GM21515 (cell line): ENCODE data around the gene KDM3B.
A peak's percentile ranks its signal among the peaks of the same experiment; 100 is the strongest.
"Not testable (repeated sequence)": the region's sequence is repeated elsewhere in the genome, so short reads cannot be mapped to it uniquely, and the experiment has no call there.

ENCODE experiments used
- ATAC-seq: cut with Tn5 transposase; IDR thresholded peaks from one replicate; pipeline ENCODE4 v1.9.1; 2021; ENCODE audit not compliant: unreplicated experiment

The KDM3B gene, protein sequence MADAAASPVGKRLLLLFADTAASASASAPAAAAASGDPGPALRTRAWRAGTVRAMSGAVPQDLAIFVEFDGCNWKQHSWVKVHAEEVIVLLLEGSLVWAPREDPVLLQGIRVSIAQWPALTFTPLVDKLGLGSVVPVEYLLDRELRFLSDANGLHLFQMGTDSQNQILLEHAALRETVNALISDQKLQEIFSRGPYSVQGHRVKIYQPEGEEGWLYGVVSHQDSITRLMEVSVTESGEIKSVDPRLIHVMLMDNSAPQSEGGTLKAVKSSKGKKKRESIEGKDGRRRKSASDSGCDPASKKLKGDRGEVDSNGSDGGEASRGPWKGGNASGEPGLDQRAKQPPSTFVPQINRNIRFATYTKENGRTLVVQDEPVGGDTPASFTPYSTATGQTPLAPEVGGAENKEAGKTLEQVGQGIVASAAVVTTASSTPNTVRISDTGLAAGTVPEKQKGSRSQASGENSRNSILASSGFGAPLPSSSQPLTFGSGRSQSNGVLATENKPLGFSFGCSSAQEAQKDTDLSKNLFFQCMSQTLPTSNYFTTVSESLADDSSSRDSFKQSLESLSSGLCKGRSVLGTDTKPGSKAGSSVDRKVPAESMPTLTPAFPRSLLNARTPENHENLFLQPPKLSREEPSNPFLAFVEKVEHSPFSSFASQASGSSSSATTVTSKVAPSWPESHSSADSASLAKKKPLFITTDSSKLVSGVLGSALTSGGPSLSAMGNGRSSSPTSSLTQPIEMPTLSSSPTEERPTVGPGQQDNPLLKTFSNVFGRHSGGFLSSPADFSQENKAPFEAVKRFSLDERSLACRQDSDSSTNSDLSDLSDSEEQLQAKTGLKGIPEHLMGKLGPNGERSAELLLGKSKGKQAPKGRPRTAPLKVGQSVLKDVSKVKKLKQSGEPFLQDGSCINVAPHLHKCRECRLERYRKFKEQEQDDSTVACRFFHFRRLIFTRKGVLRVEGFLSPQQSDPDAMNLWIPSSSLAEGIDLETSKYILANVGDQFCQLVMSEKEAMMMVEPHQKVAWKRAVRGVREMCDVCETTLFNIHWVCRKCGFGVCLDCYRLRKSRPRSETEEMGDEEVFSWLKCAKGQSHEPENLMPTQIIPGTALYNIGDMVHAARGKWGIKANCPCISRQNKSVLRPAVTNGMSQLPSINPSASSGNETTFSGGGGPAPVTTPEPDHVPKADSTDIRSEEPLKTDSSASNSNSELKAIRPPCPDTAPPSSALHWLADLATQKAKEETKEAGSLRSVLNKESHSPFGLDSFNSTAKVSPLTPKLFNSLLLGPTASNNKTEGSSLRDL (N-terminal part only)

DNA sequence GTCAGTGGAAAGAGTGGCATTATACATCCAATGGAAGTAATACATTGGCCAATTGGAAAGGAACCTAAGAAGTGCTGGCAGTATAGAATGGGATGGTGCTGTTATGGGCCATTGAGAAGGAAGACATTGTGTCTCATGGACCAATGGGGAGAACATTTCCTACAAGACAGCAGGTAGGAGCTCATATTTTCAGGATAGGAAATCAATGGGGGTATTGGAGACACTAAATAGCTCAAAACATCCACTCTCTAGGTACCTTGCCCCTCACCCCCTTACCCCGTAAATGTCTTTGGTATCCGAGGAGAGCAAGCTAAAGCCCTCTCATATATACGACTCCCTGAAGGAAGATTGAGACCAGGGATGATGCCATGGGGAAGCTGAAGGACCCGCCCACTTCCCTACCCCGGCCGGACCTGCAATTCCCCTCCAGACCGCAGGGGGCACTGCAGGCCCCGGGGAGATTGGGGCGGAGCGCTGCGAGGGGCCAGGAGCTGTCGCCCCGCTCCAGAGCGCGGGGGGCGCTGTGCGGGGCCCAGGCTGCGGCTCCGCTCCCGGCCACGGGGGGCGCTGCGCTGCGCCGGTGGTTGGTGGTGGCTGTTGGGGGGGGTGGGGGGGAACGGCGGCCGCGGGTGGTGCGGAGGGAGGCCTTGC lies at the start of gene KDM3B:
Gene KDM3B (plus strand): TSS at position 615 of the 651 bp plus-strand sequence. CDS start 111 bp downstream, outside the sequence.
- ATAC-seq: peak; percentile 63

DNA sequence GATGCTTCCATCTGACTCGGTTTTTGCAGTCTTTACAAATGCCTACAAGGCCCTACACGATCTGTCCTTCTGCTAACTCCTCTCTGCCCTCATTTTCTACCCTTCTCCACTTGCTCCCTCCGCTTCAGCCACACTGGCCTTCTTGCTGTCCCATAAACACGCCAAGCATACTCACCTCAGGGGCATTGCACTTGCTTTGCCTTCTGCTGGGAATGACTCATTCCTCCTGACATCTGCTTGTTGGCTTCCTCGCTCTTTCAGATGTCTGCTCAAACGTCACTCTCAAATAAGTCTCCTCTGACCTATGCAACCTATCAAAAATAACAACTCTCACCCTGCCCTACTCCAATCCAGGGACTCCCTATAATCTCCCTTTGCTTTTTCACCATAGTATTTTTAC lies 49.1 kb upstream of the KDM3B start:
- no peak for ATAC-seq

DNA sequence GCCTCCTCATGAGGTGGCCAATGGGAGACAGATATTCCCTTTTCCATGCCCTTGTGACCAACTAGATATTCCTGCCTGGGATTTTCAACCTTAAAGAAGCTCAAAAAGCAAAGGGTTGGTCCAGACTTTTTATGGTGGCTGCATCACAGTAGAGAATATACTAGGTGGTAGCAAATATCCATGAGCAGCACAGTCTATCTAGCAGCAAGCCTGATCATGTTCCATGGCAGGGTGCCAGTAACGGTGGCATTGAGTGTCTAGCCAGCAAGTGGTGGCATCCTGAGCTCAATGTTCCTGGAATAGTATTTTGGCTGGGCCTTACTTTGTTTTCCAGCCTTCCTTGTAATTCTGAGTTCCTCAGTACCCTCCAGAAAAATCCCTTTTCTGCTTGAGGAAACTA lies 46.7 kb upstream of the KDM3B start:
- no peak for ATAC-seq

DNA sequence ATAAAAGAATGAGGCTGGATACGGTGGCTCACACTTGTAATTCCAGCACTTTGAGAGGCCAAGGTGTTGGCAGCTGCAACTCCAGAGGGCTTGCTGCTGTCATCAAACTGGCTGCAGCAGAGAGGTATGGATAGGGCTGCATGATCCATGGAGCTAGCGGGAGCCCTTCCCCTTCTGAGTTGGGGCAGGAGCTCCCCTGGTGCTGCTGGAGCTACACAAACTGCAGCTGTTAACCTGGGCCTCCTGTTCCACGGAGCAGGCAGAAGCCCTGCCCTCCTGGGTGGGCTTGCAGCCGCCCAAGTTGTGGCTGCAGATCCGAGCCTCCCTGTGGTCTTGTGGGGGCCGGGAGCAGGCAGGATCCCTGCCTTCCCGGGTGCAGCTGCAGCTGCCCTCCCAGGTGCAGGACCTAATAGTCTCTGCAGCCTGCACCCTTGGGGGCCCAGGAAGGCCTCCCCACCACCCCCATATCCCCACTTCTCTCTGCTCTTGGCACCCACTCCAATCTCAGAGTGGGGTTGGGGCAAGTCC lies 36.7 kb upstream of the KDM3B start:
- no peak for ATAC-seq

DNA sequence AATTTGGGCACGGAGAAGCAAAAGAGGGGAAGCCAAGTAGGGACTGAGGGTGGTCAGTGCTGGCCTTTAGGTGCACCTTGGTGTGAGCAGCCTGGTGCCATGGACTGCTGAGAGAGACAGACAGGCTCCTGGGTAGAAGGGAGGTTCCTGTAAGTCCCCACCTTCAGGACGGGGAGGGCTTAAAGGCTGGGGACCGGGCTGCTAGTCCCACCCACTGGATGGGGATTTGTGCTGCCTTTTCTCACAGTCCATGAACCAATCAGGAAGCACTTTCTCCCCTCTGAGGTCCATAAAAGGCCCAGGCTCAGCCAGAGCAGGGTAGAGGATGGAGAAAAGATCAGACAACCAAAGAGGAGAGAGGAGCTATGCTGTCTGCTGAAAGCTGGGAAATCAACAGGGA lies 36.1 kb upstream of the KDM3B start:
- ATAC-seq: no peak

DNA sequence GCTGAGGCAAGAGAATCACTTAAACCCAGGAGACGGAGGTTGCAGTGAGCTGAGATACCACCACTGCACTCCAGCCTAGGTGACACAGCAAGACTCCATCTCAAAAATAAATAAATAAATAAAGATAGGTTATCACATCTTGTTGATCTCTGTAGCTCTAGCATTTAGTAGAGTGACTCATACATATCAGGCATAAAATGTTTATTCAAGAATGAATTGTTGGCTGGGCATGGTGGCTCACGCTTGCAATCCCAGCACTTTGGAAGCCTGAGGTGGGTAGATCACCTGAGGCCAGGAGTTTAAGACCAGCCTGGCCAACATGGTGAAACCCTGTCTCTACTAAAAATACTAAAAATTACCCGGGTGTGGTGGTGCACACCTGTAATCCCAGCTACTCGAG lies 34.3 kb upstream of the KDM3B start:
- ATAC-seq: not testable (repeated sequence)

DNA sequence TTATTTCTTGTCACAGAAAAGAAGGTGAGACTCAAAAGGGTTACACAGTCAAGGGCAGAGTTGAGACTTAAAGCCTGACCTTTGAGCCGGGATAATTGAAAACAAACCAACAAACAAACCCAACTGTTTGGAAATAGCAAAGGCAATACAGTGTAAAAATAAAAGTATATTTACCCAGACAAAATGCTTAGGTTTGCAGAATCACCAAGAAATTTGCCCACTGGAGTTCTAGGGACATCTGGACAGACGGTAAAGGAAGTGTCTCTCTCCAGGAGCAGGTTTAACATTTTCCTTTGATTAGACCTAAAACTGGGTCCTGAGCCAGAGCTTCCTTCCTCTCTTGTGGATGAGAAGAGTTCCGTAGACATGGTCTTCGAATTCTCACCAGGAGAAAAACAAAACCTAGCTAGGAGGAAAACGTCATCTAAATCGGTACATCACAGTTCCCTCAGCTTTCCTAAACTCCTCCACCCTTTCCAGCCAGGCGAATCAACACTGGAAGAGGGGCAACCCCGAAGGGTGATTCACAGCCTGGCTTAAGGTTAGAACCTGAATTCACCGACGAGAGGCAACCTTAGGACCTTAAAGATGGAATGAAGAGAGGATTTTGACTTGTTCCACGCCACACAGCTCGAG lies 21.6 kb upstream of the KDM3B start:
- ATAC-seq: no peak

DNA sequence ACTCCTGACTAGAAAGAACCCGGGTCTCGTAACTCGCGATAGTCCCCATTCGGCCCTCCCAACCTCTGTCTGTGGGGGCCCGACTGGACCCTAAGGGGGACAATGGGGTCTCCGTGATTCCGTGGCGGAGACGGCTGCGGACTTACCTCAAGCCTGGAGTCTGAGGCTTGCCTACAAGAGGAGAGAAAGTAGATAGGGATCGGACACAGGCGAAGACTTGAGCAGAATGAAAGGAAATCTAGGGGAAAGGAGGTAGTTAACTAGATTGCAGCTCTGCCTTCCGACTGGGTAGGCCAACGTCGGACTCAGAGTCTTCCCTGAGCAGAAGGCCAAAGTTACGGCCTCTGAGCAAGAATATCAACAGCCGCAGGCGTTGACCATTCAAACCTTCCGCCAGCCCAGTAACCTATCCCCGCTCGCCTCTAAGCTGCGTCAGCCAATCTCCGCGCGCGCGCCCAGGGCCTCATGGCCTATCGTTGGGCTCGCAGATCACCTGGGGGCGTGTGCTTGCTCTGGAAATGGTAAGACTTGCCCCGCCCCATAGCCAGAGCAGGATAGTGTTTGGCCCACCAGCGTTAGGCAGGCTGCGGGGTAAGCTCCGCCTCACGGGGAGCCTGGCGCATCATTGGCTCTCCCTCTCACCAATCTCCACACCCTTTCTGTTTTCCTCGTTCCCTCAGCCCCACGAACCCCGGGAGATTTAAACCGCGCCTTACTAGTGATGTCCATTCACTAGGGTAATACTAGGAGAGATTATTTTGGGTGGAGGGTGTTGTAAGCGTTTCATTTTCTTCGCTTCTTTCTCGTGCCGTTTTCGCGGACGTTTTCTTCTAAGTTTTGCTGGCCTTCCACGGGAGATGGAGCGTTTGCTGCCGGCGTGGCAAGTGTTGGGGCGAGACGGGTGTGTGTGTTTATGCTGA lies 20.8 kb upstream of the KDM3B start, which contains the start of gene CDC25C:
Gene CDC25C (minus strand): TSS at position 356 of the 920 bp plus-strand sequence. CDS start 624 bp downstream, outside the sequence.
- ATAC-seq: peak; percentile 99

DNA sequence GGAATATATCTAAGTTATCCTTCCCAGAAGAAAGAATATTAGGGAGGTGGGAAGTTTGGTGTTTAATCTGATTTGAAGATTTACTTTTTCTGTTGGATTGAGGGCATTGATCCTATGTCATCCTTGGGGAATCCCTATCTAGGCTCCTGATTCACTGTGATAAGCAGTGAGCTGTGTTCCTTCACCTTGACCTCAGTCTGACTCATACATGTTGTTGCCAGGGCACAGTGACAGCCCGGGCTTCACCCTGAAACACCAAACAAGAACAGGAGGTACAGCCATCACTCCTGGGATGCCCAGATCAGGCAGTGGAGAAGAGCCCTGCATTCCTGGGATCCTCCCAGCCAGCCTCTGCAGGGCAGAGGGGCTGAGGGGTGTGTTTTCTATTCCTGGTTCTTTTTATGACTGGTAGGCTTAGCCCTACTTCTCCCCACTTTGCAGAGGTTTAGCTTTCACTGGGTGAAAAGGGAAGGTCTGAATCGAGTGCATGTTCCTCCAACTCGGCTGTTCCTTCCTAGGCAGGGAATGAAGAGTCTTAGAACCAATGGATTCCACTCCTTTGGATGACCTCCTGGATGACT lies 17.5 kb upstream of the KDM3B start:
- ATAC-seq: no peak

DNA sequence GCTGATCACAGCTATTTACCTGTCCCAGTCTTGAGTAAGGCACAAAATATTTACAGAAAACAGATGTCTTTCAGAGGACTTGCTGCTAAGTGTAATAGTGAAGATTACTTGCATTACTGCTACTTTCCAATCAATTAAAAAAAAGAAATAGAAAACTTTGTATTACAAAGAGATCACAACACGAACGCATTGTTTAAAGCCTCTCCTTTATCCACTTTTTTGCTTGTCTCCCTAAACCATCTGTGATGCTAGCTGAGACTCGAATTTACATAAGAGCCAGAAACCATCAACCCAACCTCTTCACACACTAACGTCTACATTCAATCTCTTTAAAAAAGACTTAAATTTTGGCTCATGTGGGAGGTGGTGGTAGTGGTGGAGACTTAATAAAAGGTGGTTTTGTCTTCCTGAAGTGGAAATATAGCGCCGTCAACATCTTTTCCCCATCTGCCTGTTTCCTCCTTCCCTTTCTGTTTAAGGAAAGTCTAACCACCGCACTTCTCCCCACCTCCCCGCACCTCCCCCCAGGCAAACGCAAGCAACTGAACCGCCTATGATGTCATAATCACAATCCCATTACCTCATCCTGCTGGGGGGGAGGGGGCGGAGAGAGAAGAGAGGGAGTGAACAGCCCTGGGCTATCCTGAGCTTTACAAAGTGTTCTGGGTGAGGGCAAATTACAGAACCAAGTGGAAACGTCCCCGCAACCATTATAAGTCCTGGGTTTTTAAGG lies 15.4 kb upstream of the KDM3B start:
- ATAC-seq: peak; percentile 27

DNA sequence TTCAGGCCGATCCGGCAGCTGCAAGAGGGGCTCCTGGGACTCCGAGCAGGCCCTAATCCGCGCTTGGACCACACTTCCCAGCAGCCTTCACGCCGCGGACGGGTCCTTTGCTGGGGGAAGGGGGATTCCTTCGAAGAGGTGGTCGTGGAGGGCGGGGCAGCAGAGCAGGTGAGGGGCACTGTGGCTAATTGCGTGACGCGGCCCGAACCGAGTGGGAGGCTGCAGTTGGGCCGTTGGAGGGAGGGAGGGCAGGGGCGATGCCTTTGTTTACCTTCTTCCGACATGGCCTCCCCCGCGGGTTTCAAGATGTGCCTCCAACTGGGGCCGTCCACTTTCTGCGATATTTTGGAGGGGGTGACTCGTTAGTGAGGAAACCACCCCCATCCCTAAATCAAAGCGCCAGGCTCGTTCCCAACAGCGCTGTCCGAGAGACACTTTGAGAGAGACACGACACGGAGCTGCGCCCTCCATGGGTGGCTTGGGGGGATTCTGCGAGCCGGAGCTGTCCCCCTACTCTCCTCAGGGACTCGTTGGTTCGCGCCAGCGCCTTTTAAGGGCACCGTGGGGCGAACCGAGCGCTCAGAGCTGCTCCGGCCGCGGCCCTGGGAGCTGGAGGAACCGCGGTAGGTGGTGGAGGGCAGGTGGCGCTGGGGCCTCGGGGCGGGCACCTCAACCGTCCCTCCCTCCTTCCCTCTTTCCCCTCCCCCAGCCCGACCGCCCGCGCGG lies 14.6 kb upstream of the KDM3B start, which contains the start of gene FAM53C:
Gene FAM53C (plus strand): TSS at position 582 of the 726 bp plus-strand sequence. CDS start 3,070 bp downstream, outside the sequence.
- peak; percentile 79 for ATAC-seq

DNA sequence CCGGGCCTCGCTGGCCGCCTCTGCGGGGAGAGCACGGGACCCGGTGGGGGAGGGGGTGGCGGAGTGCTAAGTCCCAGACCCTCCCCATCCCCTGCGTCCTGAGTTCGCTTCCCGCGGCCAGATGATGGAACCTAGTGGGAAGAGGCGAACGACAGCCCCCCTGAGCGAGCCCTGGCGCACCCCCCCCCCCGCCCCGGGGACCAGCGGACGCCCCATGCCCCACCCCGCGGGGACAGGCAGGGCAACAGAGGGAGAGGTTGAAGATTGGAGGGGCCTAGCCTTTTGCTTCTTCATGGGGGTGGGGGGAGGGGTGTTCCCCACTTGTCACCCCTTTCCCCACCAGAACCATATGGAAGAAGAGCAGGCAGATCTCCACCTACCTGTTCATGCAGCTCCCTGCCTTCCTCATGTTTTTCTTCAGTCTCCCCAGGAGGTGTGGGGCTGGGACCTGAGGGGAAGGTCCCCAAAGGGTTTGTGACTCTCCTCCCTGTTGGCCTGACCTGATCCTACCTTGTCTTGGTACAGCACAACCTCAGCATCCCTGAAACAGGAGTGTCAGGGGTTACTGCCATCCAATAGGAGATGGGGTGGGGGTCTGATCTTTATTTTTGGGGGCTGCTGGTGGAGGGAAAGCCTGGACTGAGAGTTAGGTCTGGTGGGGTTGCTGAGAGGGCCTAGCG lies 13.9 kb upstream of the KDM3B start:
- ATAC-seq: peak; percentile 16

DNA sequence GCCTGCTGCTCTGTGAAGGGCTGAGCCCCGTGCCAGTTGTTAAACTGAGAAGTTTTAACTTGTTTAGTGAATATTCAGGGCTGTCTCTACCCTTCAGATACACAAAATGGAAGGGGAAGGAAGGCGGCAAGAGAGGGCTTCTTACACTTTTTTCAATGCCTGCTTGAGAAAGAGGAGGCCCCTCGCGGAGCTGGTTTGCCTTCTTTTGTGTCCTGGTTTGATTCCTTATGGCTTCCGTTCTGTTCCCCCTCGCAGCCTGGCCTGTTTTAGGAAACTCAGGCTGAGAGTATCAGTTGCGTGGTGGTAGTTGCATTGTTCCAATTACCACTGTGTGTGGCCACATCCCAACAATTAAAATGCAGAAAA lies 13.4 kb upstream of the KDM3B start:
- no peak for ATAC-seq

DNA sequence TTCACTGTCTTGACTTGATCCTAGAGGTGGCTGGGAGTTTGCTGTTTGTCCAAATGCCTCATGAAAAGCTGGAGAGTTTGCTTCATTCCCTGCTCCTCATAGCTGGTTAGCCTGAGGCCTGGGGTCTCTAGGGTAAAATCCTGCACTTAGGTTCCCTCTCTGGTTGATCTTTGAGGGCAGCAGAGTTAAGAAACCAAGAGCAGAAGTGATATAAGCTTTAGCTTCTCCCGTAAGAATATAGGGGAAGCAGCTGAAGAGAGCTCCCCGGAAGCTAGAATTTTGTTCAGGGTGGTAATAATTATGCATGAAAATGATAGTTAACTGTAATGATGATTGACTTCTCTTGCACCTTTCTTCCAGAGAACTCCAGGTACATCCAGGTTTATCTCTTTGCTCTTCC lies 13.0 kb upstream of the KDM3B start:
- no peak for ATAC-seq

DNA sequence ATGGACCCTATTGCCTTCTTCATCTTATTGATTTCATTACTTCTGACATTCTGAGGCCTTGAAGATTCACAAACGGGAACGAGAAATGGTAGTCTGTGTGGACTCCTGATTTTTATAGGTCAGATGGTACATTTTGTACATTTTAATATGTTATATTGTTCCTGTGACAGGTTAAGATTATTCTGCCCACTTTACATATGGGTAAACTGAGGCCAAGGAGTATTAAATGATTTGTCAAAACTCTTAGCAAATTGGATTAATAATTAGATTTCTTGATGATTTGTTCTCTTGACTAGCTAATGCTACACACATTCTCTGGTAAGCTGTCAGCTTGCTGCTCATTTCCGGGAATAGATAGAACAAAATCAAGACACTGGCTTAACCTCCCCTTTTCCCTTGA lies 12.5 kb upstream of the KDM3B start:
- no peak for ATAC-seq

DNA sequence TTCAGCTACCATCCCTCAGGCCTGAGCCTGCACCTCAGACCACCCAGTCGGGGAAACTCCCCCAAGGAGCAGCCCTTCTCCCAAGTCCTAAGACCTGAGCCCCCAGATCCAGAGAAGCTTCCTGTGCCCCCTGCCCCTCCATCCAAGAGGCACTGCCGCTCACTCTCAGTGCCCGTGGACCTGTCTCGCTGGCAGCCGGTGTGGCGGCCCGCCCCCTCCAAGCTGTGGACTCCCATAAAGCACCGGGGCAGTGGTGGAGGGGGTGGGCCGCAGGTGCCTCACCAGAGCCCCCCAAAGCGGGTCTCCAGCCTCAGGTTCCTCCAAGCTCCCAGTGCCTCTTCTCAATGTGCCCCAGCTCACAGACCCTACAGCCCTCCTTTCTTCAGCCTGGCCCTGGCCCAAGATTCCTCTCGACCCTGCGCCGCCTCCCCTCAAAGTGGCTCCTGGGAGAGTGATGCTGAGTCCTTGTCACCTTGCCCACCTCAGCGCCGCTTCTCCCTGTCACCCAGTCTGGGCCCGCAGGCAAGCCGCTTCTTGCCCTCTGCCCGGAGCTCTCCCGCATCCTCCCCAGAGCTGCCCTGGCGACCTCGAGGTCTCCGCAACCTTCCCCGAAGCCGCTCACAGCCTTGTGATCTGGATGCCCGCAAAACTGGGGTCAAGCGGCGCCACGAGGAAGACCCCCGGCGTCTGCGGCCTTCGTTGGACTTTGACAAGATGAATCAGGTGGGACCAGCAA lies 7.4 kb upstream of the KDM3B start:
- no peak for ATAC-seq
